Lower lobe of right lung (tissue), 2 donors: ENCODE measurements around the gene ABCA3. TPM values are rescaled to one million over a fixed set of nuclear protein-coding genes. Genes with fewer than 3 reads are reported as not detected.

Experiments
- ATAC-seq, 2 donors: fragments of 200-7000 bp; cut with Tn5 transposase; one replicate each; pipeline ENCODE4 v1.9.1; 2020 to 2022; ENCODE audit warnings: mild to moderate bottlenecking in 2 of 2, moderate library complexity in 2 of 2
- DNase-seq: peaks from one replicate; pipeline ENCODE4 v3.0.0-alpha.2; 2020
- H3K27ac ChIP-seq: fragments of 200-600 bp; one replicate; pipeline ENCODE4 v1.8.0; 2022
- H3K27me3 ChIP-seq: fragments of 200-600 bp; one replicate; pipeline ENCODE4 v1.8.0; 2022; ENCODE audit warnings: low read depth
- H3K36me3 ChIP-seq: fragments of 200-600 bp; one replicate; pipeline ENCODE4 v1.8.0; 2022; ENCODE audit warnings: mild to moderate bottlenecking
- H3K4me1 ChIP-seq: fragments of 200-600 bp; one replicate; pipeline ENCODE4 v1.8.0; 2022
- H3K4me3 ChIP-seq: fragments of 200-600 bp; one replicate; pipeline ENCODE4 v1.8.0; 2022; ENCODE audit warnings: mild to moderate bottlenecking
- H3K9me3 ChIP-seq: fragments of 200-600 bp; one replicate; pipeline ENCODE4 v1.8.0; 2022
- CTCF ChIP-seq: fragments of 200-600 bp; IDR thresholded peaks from one replicate; pipeline ENCODE4 v1.8.0; 2022; ENCODE audit warnings: antibody characterized with exemption, mild to moderate bottlenecking
- intact Hi-C: fragments of 100-400 bp; cut with DNase I; formaldehyde crosslinking; loops from one replicate; pipeline ENCODE4 v1.11.0; 2022
- total RNA-seq: library from RNA; stranded (reverse); fragmentation: NEBNext Ultra II Directional; extraction: Animal tissue kit (Norgen Biotek cat#: 25700); gene quantifications from one replicate; pipeline ENCODE4 v1.2.1, GENCODE V29; 2021
- donor health status: DM: no; HTN: yes; CAD: no; lungs with severe emphysema.

The ABCA3 gene
- total RNA-seq, 1 donor from 2014 or later = 491 TPM

- peaks cover 61% of the 10 kb centered on the region for H3K36me3 ChIP-seq
Observed at GRCh38 chr16:2234813-2235170, 105.7 kb downstream of the ABCA3 start.

GRCh38 chr16:2233872-2234812, 106.4 kb downstream of the ABCA3 start:
- H3K36me3 ChIP-seq = peaks cover 65% of the 10 kb centered on the region
- intact Hi-C loops = no loop called here
- peaks cover 30% of the 10 kb centered on the region for H3K27me3 ChIP-seq
- H3K27ac ChIP-seq = no peak overlapping the region
- no peak for TF ChIP-seq CTCF
- H3K4me1 ChIP-seq = peaks cover 25% of the 10 kb centered on the region
- H3K9me3 ChIP-seq = no peaks in the 10 kb centered on the region
- DNase-seq (no peak), ATAC-seq (no peak)
- no peak overlapping the region for H3K4me3 ChIP-seq

More at GRCh38 chr16:2234813-2235170, 105.7 kb downstream of the ABCA3 start:
- H3K27me3 ChIP-seq = peaks cover 30% of the 10 kb centered on the region
- intact Hi-C loops = no loop called here
- H3K4me1 ChIP-seq = peaks cover 25% of the 10 kb centered on the region
- H3K9me3 ChIP-seq = no peaks in the 10 kb centered on the region
- H3K27ac ChIP-seq = no peak overlapping the region
- no peak for ATAC-seq
- no peak for DNase-seq
- TF ChIP-seq CTCF = no peak
- H3K4me3 ChIP-seq = no peak overlapping the region

- H3K9me3 ChIP-seq = no peaks in the 10 kb centered on the region
- intact Hi-C loops = no loop called here
- TF ChIP-seq CTCF = no peak
- peaks cover 75% of the 10 kb centered on the region for H3K36me3 ChIP-seq
- ATAC-seq (no peak), DNase-seq (no peak)
- peaks cover 24% of the 10 kb centered on the region for H3K4me1 ChIP-seq
- H3K27ac ChIP-seq = no peak overlapping the region
- peaks cover 30% of the 10 kb centered on the region for H3K27me3 ChIP-seq
- no peak overlapping the region for H3K4me3 ChIP-seq
Observed at GRCh38 chr16:2233046-2233775, 107.3 kb downstream of the ABCA3 start.

GRCh38 chr16:2232094-2232990, 108.2 kb downstream of the ABCA3 start:
- no peak overlapping the region for H3K4me3 ChIP-seq
- ATAC-seq = no peak
- H3K27ac ChIP-seq = no peak overlapping the region
- intact Hi-C loops = no loop called here
- H3K9me3 ChIP-seq = no peaks in the 10 kb centered on the region
- no peak for DNase-seq
- no peak for TF ChIP-seq CTCF
- peaks cover 78% of the 10 kb centered on the region for H3K36me3 ChIP-seq
- H3K27me3 ChIP-seq = peaks cover 24% of the 10 kb centered on the region
- peaks cover 15% of the 10 kb centered on the region for H3K4me1 ChIP-seq
